ENCODE results near the gene M1AP. TPM values are rescaled to one million over a fixed set of nuclear protein-coding genes. Genes with fewer than 3 reads are reported as not detected.

The M1AP gene
- total RNA-seq, 1 donor from 2014 or later: 0.77 TPM

DNA sequence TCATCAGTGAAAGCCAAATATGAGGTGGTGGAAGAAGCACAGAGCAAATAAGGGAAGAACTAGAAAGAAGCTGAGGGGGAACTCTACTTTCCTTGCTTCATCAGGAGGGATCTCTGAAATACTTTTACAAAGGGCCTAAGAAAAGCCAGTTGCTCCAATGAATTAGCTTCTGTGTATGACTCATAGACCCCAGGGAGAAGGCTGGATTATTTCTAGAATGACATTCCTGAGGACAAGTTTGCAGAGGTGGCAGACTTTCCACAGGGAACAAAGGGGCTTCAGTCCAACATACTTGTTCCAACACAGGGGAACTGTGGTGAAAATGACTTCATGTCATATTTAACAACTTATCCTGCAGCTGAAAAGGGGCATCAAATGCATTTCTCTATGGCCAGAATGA lies 64.6 kb downstream of the M1AP start:
- H3K4me3 Mint-ChIP-seq: peak overlapping the region; percentile 67
- TF ChIP-seq, protein P1, sequence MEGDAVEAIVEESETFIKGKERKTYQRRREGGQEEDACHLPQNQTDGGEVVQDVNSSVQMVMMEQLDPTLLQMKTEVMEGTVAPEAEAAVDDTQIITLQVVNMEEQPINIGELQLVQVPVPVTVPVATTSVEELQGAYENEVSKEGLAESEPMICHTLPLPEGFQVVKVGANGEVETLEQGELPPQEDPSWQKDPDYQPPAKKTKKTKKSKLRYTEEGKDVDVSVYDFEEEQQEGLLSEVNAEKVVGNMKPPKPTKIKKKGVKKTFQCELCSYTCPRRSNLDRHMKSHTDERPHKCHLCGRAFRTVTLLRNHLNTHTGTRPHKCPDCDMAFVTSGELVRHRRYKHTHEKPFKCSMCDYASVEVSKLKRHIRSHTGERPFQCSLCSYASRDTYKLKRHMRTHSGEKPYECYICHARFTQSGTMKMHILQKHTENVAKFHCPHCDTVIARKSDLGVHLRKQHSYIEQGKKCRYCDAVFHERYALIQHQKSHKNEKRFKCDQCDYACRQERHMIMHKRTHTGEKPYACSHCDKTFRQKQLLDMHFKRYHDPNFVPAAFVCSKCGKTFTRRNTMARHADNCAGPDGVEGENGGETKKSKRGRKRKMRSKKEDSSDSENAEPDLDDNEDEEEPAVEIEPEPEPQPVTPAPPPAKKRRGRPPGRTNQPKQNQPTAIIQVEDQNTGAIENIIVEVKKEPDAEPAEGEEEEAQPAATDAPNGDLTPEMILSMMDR (conservative IDR thresholded peaks at IDR 0.05): no peak
- no peak for DNase-seq (ENCODE audit: low read depth, low spot score)
- no peaks in the 10 kb centered on the region for H3K36me3 Mint-ChIP-seq (ENCODE audit: low read depth)
- peaks cover 7% of the 10 kb centered on the region for H3K27me3 Mint-ChIP-seq (ENCODE audit: low read depth)
- peak overlapping the region; percentile 97 for H3K27ac Mint-ChIP-seq (ENCODE audit: unreplicated experiment)
- peaks cover 19% of the 10 kb centered on the region for H3K4me1 Mint-ChIP-seq
- H3K9me3 Mint-ChIP-seq: no peaks in the 10 kb centered on the region

DNA sequence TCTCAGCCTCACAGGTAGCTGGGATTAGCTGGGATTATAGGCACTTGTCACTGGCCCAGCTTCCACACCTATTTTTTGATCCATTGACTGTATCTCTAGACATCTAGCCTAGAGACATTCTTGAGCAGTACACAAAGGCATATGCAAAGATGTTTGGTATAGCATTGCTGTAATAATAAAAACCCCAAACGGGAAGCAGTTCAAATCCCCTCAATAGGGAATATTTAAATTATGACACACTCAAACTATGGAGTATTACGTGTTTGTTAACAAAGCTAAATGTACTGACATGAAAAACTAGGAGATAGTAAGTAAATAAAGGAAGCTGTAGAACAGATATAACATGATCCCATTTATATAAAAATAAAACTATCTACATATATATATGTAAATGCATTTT lies 65.9 kb downstream of the M1AP start:
- DNase-seq (ENCODE audit: low read depth, low spot score): no peak
- TF ChIP-seq, protein P1 (conservative IDR thresholded peaks at IDR 0.05): no peak
- Mint-ChIP-seq H3K4me1 (peaks cover 21% of the 10 kb centered on the region), H3K9me3 (no peaks in the 10 kb centered on the region), H3K27me3 (ENCODE audit: low read depth) (peaks cover 2% of the 10 kb centered on the region), H3K4me3 (no peak overlapping the region), H3K36me3 (ENCODE audit: low read depth) (no peaks in the 10 kb centered on the region), H3K27ac (ENCODE audit: unreplicated experiment) (no peak overlapping the region)

DNA sequence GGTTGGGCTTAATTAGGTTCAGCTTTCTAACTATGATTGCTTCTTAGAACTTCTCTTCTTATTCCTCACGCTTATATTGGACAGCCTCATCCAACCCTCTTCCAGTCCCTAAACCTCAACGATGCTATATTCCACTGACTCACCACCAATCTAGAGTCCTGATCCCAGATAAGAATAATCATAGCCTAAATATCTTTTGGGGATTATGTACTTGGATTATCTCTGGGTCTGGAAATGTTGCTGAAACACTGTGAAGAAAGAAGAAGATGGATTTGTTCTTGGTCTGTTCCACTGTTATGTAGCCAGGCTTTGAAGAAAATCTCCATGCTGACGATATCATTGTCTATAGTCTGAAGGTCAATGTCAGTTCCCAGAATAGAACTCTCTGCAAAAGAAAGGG lies 66.7 kb downstream of the M1AP start:
- Mint-ChIP-seq H3K36me3 (ENCODE audit: low read depth) (no peaks in the 10 kb centered on the region), H3K27me3 (ENCODE audit: low read depth) (peaks cover 2% of the 10 kb centered on the region)

DNA sequence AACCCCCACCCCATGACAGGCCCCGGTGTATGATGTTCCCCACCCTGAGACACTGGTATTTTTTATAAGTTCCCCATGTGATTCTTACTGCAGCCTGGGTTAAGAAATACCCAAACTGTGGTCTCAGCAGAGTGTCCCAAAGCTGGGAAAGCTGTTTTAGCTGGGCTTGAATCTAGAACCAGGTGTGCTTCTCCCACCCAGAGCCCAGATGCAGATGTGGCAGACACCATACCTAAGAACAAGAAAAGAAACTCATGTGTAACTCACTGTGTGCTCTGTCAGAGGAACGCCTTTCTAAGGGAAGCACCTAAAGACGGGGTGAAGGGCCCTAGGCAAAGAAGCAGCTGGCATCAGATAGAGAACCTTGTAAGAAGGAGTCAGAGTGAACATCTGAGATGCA lies 69.7 kb downstream of the M1AP start:
- Mint-ChIP-seq H3K9me3 (no peaks in the 10 kb centered on the region), H3K36me3 (ENCODE audit: low read depth) (no peaks in the 10 kb centered on the region), H3K4me3 (no peak overlapping the region), H3K27ac (ENCODE audit: unreplicated experiment) (no peak overlapping the region), H3K27me3 (ENCODE audit: low read depth) (peaks cover 5% of the 10 kb centered on the region), H3K4me1 (peaks cover 25% of the 10 kb centered on the region)
- DNase-seq (ENCODE audit: low read depth, low spot score): no peak
- TF ChIP-seq, protein P1 (conservative IDR thresholded peaks at IDR 0.05): no peak

More for the DNA sequence above, 66.7 kb downstream of the M1AP start:
- DNase-seq (ENCODE audit: low read depth, low spot score): no peak
- Mint-ChIP-seq H3K4me1 (peaks cover 21% of the 10 kb centered on the region), H3K27ac (ENCODE audit: unreplicated experiment) (no peak overlapping the region), H3K9me3 (no peaks in the 10 kb centered on the region), H3K4me3 (no peak overlapping the region)
- TF ChIP-seq, protein P1 (conservative IDR thresholded peaks at IDR 0.05): no peak

DNA sequence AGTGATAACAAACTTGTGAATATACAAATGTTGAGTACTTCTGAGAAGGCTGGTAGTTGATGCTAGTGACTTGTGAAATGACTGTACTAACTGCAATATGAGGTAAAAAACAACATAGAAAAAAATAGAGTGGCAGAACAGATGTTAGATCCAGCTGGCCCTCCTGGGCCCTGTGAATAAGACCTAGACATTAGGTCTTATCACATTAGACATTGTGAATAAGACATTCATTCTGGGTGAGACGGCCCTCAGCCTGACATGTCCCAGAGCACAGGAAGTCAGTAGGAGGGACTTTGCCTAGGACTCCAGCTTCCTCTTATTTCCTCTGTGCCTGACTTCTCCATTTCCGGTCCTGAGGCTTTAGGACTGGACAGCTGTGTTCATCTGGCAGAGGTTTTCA lies 70.7 kb downstream of the M1AP start:
- TF ChIP-seq, protein P1 (conservative IDR thresholded peaks at IDR 0.05): no peak
- peaks cover 20% of the 10 kb centered on the region for H3K4me1 Mint-ChIP-seq
- no peaks in the 10 kb centered on the region for H3K36me3 Mint-ChIP-seq (ENCODE audit: low read depth)

DNA sequence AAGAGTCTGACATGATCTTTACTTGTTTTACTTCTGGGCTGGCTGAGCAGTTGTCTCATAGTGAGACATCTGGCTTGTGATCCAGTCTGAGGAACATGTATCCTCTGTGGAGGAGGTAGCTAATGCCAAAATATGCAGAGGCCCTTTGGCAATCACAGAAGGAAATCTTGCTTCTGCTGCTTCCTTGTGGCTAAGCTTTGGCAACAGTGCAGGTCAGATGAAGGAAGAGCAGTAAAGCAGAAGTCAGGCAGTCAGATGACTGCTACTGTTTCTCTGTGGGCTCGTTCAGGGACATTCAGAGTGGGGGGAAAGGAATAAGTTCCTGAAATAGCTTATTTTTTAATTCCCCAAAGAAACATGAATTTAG lies 71.3 kb downstream of the M1AP start:
- peaks cover 20% of the 10 kb centered on the region for H3K4me1 Mint-ChIP-seq
- H3K27ac Mint-ChIP-seq (ENCODE audit: unreplicated experiment): no peak overlapping the region
- no peak for DNase-seq (ENCODE audit: low read depth, low spot score)
- H3K27me3 Mint-ChIP-seq (ENCODE audit: low read depth): peaks cover 5% of the 10 kb centered on the region
- TF ChIP-seq, protein P1 (conservative IDR thresholded peaks at IDR 0.05): no peak
- no peak overlapping the region for H3K4me3 Mint-ChIP-seq
- no peaks in the 10 kb centered on the region for H3K9me3 Mint-ChIP-seq
- no peaks in the 10 kb centered on the region for H3K36me3 Mint-ChIP-seq (ENCODE audit: low read depth)

More for the DNA sequence above, 70.7 kb downstream of the M1AP start:
- H3K27me3 Mint-ChIP-seq (ENCODE audit: low read depth): peaks cover 5% of the 10 kb centered on the region
- H3K9me3 Mint-ChIP-seq: no peaks in the 10 kb centered on the region
- peak overlapping the region; percentile 51 for H3K27ac Mint-ChIP-seq (ENCODE audit: unreplicated experiment)
- DNase-seq (ENCODE audit: low read depth, low spot score): no peak
- H3K4me3 Mint-ChIP-seq: no peak overlapping the region

All from neural crest cell (in vitro differentiated cells).